Measurements from ENCODE around the gene YTHDC2. TPM values are rescaled to one million over a fixed set of nuclear protein-coding genes. Genes with fewer than 3 reads are reported as not detected.

The YTHDC2 gene
- total and polyA plus RNA-seq, 10 of the 15 experiments (the other 5 are each of a cell fraction or from before 2014, with no cell fraction given): 3.8 to 25.8 (median 16.4) TPM

- H3K4me1 ChIP-seq (ENCODE audit: control insufficient read depth, insufficient read depth, low read length): no peaks in the 10 kb centered on the region
- H3K27ac ChIP-seq (ENCODE audit: control insufficient read depth, insufficient read depth): no peak overlapping the region
- POLR2A ChIA-PET: no interaction called here
- H3K4me2 ChIP-seq (ENCODE audit: control insufficient read depth, insufficient read depth): no peak overlapping the region
- 97% methylated on average over 2 of the region's 2 CpGs for WGBS (ENCODE audit: insufficient coverage, insufficient replicate concordance, low lambda C conversion rate, missing lambda C conversion rate)
- DNase-seq (ENCODE audit: low read depth, low spot score): no peak
- TF ChIP-seq ZZZ3 (IDR thresholded peaks at IDR 0.05; ENCODE audit: control insufficient read depth, insufficient read length, low read depth) (no peak), KLF5 (IDR thresholded peaks at IDR 0.05; ENCODE audit: partially characterized antibody) (no peak), SUPT20H (IDR thresholded peaks at IDR 0.05; ENCODE audit: borderline replicate concordance, control insufficient read depth, low read depth, low read length) (no peak), ETV6 (conservative IDR thresholded peaks at IDR 0.05 in 1 of 2, IDR thresholded peaks at IDR 0.05 in 1 of 2; ENCODE audit: borderline replicate concordance in 1 of 2, low read depth in 1 of 2) (no peak), ZNF384 (IDR thresholded peaks at IDR 0.05; ENCODE audit: borderline replicate concordance, low read depth, low read length) (no peak), MXI1 (IDR thresholded peaks at IDR 0.05; ENCODE audit: low read depth, low read length) (no peak), NFYA (IDR thresholded peaks at IDR 0.05; ENCODE audit: borderline replicate concordance, low read depth, low read length) (no peak), POU2F2 (IDR thresholded peaks at IDR 0.05; ENCODE audit: borderline replicate concordance, low read depth, low read length) (no peak), BMI1 (IDR thresholded peaks at IDR 0.05; ENCODE audit: borderline replicate concordance) (no peak), PML (IDR thresholded peaks at IDR 0.05; ENCODE audit: low read length) (no peak), ATF2 (IDR thresholded peaks at IDR 0.05; ENCODE audit: low read length) (no peak)
- intact Hi-C loops (cut with micrococcal nuclease; ENCODE audit: unreplicated experiment): no loop called here
- no peak for FAIRE-seq
- no peak overlapping the region for H3K4me3 ChIP-seq
- H3K36me3 ChIP-seq (ENCODE audit: control insufficient read depth in 2 of 2, insufficient read depth in 2 of 2, low read length in 1 of 2): peaks cover 0 to 8% of the 10 kb centered on the region in 2 experiments; a peak in 3 of 4 replicates
- H3K9ac ChIP-seq (ENCODE audit: control insufficient read depth, insufficient read depth, low read length): no peak overlapping the region
- CTCF ChIA-PET: interaction anchor here (0.6 to 1.2 kb wide), 3 partner anchors 17 to 585 kb away, joined by 3 to 5 read pairs (median 4); no protein-coding TSS in a partner anchor
- BruUV-seq (replicated peaks): no TSS peak
- H3K27me3 ChIP-seq (replicated peaks in 1 of 2; ENCODE audit: control insufficient read depth in 2 of 2, insufficient read depth in 2 of 2, low read length in 1 of 2): no peaks in the 10 kb centered on the region
- SMC1A ChIA-PET (ENCODE audit: uncharacterized antibody, unreplicated experiment): interaction anchor here (1.5 kb wide), 1 partner anchor 9 kb away, joined by 5 read pairs; no protein-coding TSS in a partner anchor
- no peaks in the 10 kb centered on the region for H4K20me1 ChIP-seq (ENCODE audit: control insufficient read depth, insufficient read depth)
- no peak overlapping the region for H2AFZ ChIP-seq (ENCODE audit: control insufficient read depth, low read depth, low read length)
- in situ Hi-C loops (cut with MboI): no loop called here
- no peak for ATAC-seq
- RAD21 ChIA-PET (ENCODE audit: unreplicated experiment): no interaction called here
- no peaks in the 10 kb centered on the region for H3K79me2 ChIP-seq (ENCODE audit: control insufficient read depth, insufficient read depth, low read length)
- H3K9me3 ChIP-seq (replicated peaks; ENCODE audit: control insufficient read depth, insufficient read depth, low read length): no peaks in the 10 kb centered on the region
Measured at GRCh38 chr5:113581388-113581787, 67.9 kb downstream of the YTHDC2 start.
